Subcutaneous adipose tissue (tissue), 4 donors: Measurements from ENCODE around the gene NRK. TPM values are rescaled to one million over a fixed set of nuclear protein-coding genes. Genes with fewer than 3 reads are reported as not detected.

Experiments
- CTCF ChIP-seq: fragments of 450-650 bp; IDR thresholded peaks from one replicate; pipeline ENCODE4 v1.5.1; 2016; ENCODE audit warnings: low read depth, mild to moderate bottlenecking, control low read depth, antibody characterized with exemption, moderate library complexity
- total RNA-seq, 4 donors: library from RNA; depleted of rRNA; stranded (reverse); fragments of >200 nt; gene quantifications; one replicate each; pipeline ENCODE4 v1.1.0, GENCODE V29; 2016

Gene NRK
- total RNA-seq, 4 donors from 2014 or later, result 0.17 to 1.7 (median 0.52) TPM

- no peak for TF ChIP-seq CTCF
These were observed 159.6 kb downstream of the NRK start for GRCh38 chrX:105981772-105982485.

DNA sequence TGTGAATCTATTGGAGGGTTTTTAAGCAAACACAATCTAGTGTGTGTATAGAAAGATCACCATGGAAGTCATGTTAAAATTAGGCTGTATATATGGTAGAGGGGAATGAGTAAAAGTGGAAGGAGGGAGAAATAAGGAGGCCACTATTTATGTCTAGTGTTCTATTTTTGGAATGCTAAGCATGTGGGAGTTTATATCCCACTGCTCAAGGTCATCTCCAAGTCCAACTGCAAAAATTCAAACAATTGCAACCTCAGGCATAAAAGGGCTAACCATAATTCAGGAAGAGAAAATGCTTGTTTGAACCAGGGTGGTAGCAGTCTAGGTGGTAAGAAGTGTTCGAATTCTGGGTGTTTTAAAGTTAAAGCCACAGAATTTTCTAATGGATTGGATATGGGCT is 177.0 kb downstream of the NRK start:
- no peak for TF ChIP-seq CTCF

GRCh38 chrX:106000203-106000602 is 177.9 kb downstream of the NRK start:
- TF ChIP-seq CTCF, result no peak

DNA sequence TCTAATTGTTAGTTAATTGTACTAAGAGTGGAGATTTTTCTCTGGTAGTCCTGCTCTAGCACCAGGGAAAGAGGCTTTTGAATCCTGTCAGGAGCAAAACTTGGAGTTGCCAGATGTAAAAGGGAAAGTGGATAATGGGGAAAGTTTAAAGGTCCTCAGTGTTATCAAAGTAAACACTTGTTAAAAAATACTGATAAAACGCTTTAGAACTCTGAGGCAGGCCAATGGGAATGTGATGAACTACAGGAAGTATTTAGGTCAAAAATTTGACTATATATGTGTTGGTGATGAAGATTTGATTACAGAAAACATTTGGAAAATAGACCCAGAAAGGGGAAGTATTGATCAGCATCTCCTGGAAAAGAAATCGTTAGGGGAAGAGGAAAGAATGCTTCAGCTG is 183.3 kb downstream of the NRK start:
- no peak for TF ChIP-seq CTCF

- TF ChIP-seq CTCF, result no peak
These were observed 185.5 kb downstream of the NRK start for GRCh38 chrX:106007815-106008214.

Other genes starting within 250 kb of the NRK start
- gene SERPINA7, start 216.2 kb downstream of the NRK start, total RNA-seq, result not detected